Gastroesophageal sphincter (tissue), 4 donors: ENCODE measurements around the gene CMIP. TPM values are rescaled to one million over a fixed set of nuclear protein-coding genes. Genes with fewer than 3 reads are reported as not detected.

Experiments used
- ATAC-seq: fragments of 150-250 bp; one replicate; pipeline ENCODE4 v1.9.1; 2016; ENCODE audit warnings: mild to moderate bottlenecking, moderate library complexity
- H3K27ac ChIP-seq, 4 donors: fragments of 200-600 bp; sonication (generic) in 3 of 4; 1 replicate in 3 of 4; 2 replicates in 1 of 4; pipeline ENCODE4 v1.5.1; 2016 to 2019
- H3K27me3 ChIP-seq: fragments of 200-600 bp; sonication (generic); one replicate; pipeline ENCODE4 v1.5.1; 2019
- H3K36me3 ChIP-seq, 2 donors: fragments of 200-600 bp; sonication (generic); one replicate each; pipeline ENCODE4 v1.5.1; 2019; ENCODE audit warnings: control low read depth in 1 of 2
- H3K4me1 ChIP-seq, 3 donors: fragments of 200-600 bp; sonication (generic); 1 replicate in 2 of 3; 2 replicates in 1 of 3; pipeline ENCODE4 v1.5.1; 2016 to 2019; ENCODE audit warnings: control low read depth in 2 of 3
- H3K4me3 ChIP-seq, 2 donors: fragments of 200-600 bp; sonication (generic); one replicate each; pipeline ENCODE4 v1.5.1; 2019; ENCODE audit warnings: mild to moderate bottlenecking in 1 of 2, moderate library complexity in 1 of 2
- H3K9me3 ChIP-seq, 3 donors: fragments of 200-600 bp; sonication (generic); one replicate each; pipeline ENCODE4 v1.5.1; 2017 to 2019; ENCODE audit warnings: control low read depth in 2 of 3
- CTCF ChIP-seq, 4 experiments: fragments of 200-600 bp in 2 of 4; fragments of 450-650 bp in 2 of 4; sonication (generic) in 1 of 4; IDR thresholded peaks; one replicate each; pipeline ENCODE4 v1.5.1; 2017 to 2019; ENCODE audit warnings: antibody characterized with exemption in 4 of 4, mild to moderate bottlenecking in 2 of 4, moderate library complexity in 2 of 4
- EP300 ChIP-seq: sonication (generic); formaldehyde crosslinking; IDR thresholded peaks from one replicate; pipeline ENCODE4 v1.6.1; 2017; ENCODE audit warnings: antibody characterized with exemption, mild to moderate bottlenecking
- POLR2A ChIP-seq, 2 donors: fragments of 450-650 bp; IDR thresholded peaks; one replicate each; pipeline ENCODE4 v1.6.1; 2017; ENCODE audit warnings: antibody characterized with exemption in 2 of 2, mild to moderate bottlenecking in 2 of 2, moderate library complexity in 1 of 2
- POLR2AphosphoS5 ChIP-seq: sonication (generic); formaldehyde crosslinking; IDR thresholded peaks from one replicate; pipeline ENCODE4 v1.6.1; 2017; ENCODE audit warnings: antibody characterized with exemption
- WGBS, 2 donors: methylation state at CpG; one replicate each; pipeline ENCODE4 v1.1.5; 2018; ENCODE audit warnings: low coverage in 1 of 2; 5-methylcytosine and 5-hydroxymethylcytosine counted together
- total RNA-seq, 4 donors: library from RNA; depleted of rRNA; stranded (reverse); fragments of >200 nt; gene quantifications; one replicate each; pipeline ENCODE4 v1.1.0, GENCODE V29; 2016

CMIP gene
- total RNA-seq, 4 donors from 2014 or later = 13.4 to 24.0 (median 19.2) TPM

GRCh38 chr16:81618661-81619060 lies 174.1 kb downstream of the CMIP start:
- whole genome bisulfite sequencing, 2 donors = no CpG with 5 or more reads among the region's 11 CpGs

GRCh38 chr16:81620029-81620428 lies 175.4 kb downstream of the CMIP start:
- TF ChIP-seq POLR2AphosphoS5 (no peak), POLR2A (IDR thresholded peaks at IDR 0.05) (no peak), CTCF (IDR thresholded peaks at IDR 0.05) (no peak), EP300 (no peak)
- H3K36me3 ChIP-seq = peaks cover 0 to 30% of the 10 kb centered on the region in 2 donors
- peaks cover 0 to 29% (median 12%) of the 10 kb centered on the region in 3 donors for H3K4me1 ChIP-seq
- H3K9me3 ChIP-seq = no peaks in the 10 kb centered on the region
- no peak overlapping the region for H3K27ac ChIP-seq
- no peaks in the 10 kb centered on the region for H3K27me3 ChIP-seq
- ATAC-seq = no peak
- H3K4me3 ChIP-seq = no peak overlapping the region
- WGBS, 2 donors = 72 to 83% methylated on average over 2 of the region's 4 CpGs

More at GRCh38 chr16:81618661-81619060, 174.1 kb downstream of the CMIP start:
- H3K27me3 ChIP-seq = no peaks in the 10 kb centered on the region
- peaks cover 0 to 35% (median 11%) of the 10 kb centered on the region in 3 donors for H3K4me1 ChIP-seq
- ATAC-seq = peak; percentile 39
- no peak overlapping the region for H3K27ac ChIP-seq
- TF ChIP-seq POLR2AphosphoS5 (peak; percentile 8), CTCF (IDR thresholded peaks at IDR 0.05) (no peak)
- peaks cover 0 to 30% of the 10 kb centered on the region in 2 donors for H3K36me3 ChIP-seq
- H3K9me3 ChIP-seq = no peaks in the 10 kb centered on the region
- H3K4me3 ChIP-seq = no peak overlapping the region

GRCh38 chr16:81620796-81621195 lies 176.2 kb downstream of the CMIP start:
- H3K4me1 ChIP-seq = peaks cover 0 to 33% (median 19%) of the 10 kb centered on the region in 3 donors
- H3K4me3 ChIP-seq = no peak overlapping the region
- WGBS, 2 donors = 100% methylated on average over 1 of the region's 9 CpGs; no CpG with 5 or more reads in 1 of the 2 donors
- TF ChIP-seq EP300 = no peak
- no peak for TF ChIP-seq POLR2A (IDR thresholded peaks at IDR 0.05)
- TF ChIP-seq CTCF (IDR thresholded peaks at IDR 0.05) = no peak
- no peak for TF ChIP-seq POLR2AphosphoS5
- H3K27ac ChIP-seq = no peak overlapping the region
- peaks cover 0 to 30% of the 10 kb centered on the region in 2 donors for H3K36me3 ChIP-seq
- no peaks in the 10 kb centered on the region for H3K9me3 ChIP-seq
- no peaks in the 10 kb centered on the region for H3K27me3 ChIP-seq
- ATAC-seq = no peak

GRCh38 chr16:81621496-81621895 lies 176.9 kb downstream of the CMIP start:
- WGBS, 2 donors = 94 to 100% methylated on average over 2 to 3 of the region's 8 CpGs
- Histone ChIP-seq H3K27me3 (no peaks in the 10 kb centered on the region), H3K27ac (no peak overlapping the region), H3K9me3 (no peaks in the 10 kb centered on the region), H3K36me3 (peaks cover 0 to 30% of the 10 kb centered on the region in 2 donors), H3K4me1 (peaks cover 0 to 33% (median 16%) of the 10 kb centered on the region in 3 donors), H3K4me3 (no peak overlapping the region)
- no peak for ATAC-seq
- TF ChIP-seq EP300 (no peak), POLR2AphosphoS5 (no peak), CTCF (IDR thresholded peaks at IDR 0.05) (no peak), POLR2A (IDR thresholded peaks at IDR 0.05) (no peak)

- TF ChIP-seq POLR2A (IDR thresholded peaks at IDR 0.05) (no peak), POLR2AphosphoS5 (peak; percentile 26), CTCF (IDR thresholded peaks at IDR 0.05) (peak in 3 of 4 experiments; percentile 58 to 64 (median 62))
- Histone ChIP-seq H3K36me3 (peaks cover 0 to 19% of the 10 kb centered on the region in 2 donors), H3K4me3 (no peak overlapping the region), H3K27me3 (no peaks in the 10 kb centered on the region), H3K4me1 (peaks cover 0 to 19% (median 9%) of the 10 kb centered on the region in 3 donors), H3K27ac (no peak overlapping the region), H3K9me3 (no peaks in the 10 kb centered on the region)
- ATAC-seq = no peak
- 35 to 66% methylated on average over 2 to 3 of the region's 5 CpGs for WGBS, 2 donors
Observed at GRCh38 chr16:81623365-81624102, 178.9 kb downstream of the CMIP start.
